Measurements from ENCODE around the gene PACS2. TPM values are rescaled to one million over a fixed set of nuclear protein-coding genes. Genes with fewer than 3 reads are reported as not detected.

PACS2 gene
- total RNA-seq, 1 donor from 2014 or later = 32.3 TPM

DNA sequence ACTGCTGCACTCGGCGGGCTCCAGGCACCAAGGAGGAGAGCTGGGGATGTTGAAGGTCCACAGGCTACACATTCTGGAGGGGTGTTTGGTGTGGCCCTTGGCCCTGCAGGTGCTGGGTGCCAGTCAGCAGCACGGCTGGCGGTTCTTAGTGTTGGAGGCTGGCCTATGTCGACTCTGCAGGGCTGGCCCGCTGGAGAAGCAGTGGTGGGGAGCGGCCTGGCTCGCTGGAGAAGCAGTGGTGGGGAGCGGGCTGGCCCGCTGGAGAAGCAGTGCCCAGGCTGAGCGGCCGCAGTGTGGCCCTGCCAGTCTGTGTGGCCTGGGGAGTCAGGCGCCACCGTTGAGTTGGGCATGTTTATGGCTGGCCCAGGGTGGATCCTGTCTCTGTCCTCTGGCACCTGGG lies 132.4 kb downstream of the PACS2 start:
- no peaks in the 10 kb centered on the region for H3K27me3 Mint-ChIP-seq (ENCODE audit: insufficient read depth)
- H3K4me1 Mint-ChIP-seq (ENCODE audit: low read depth) = no peaks in the 10 kb centered on the region
- DNase-seq (ENCODE audit: low spot score) = no peak
- intact Hi-C loops (cut with micrococcal nuclease) = no loop called here
- no peaks in the 10 kb centered on the region for H3K9me3 Mint-ChIP-seq
- no peak overlapping the region for H3K4me3 Mint-ChIP-seq
- no peak overlapping the region for H3K27ac Mint-ChIP-seq
- peaks cover 3% of the 10 kb centered on the region for H3K36me3 Mint-ChIP-seq (ENCODE audit: low read depth)

Other genes starting within 250 kb of the PACS2 start
- gene GPR132, start 249.3 kb upstream of the PACS2 start, total RNA-seq = 24.6 and 24.9 TPM in 2 replicates
- gene JAG2, start 146.0 kb upstream of the PACS2 start, total RNA-seq = 6.5 and 7.4 TPM in 2 replicates
- 8.5 and 10.9 TPM in 2 replicates for gene NUDT14, start 133.4 kb upstream of the PACS2 start, total RNA-seq
- gene BTBD6, start 66.2 kb upstream of the PACS2 start, total RNA-seq = 41.1 and 41.9 TPM in 2 replicates
- 46.1 and 46.9 TPM in 2 replicates for gene BRF1, start 13.7 kb upstream of the PACS2 start, total RNA-seq
- gene TEX22, start 83.8 kb downstream of the PACS2 start, total RNA-seq = 7.4 and 9.1 TPM in 2 replicates
- 173 and 181 TPM in 2 replicates for gene MTA1, start 105.1 kb downstream of the PACS2 start, total RNA-seq
- not detected in 2 replicates for gene CRIP2, start 160.1 kb downstream of the PACS2 start, total RNA-seq
- gene CRIP1, start 172.1 kb downstream of the PACS2 start, total RNA-seq = 97.1 and 103 TPM in 2 replicates
- gene TEDC1, start 176.5 kb downstream of the PACS2 start, total RNA-seq = 44.5 and 46.1 TPM in 2 replicates
- 9.9 and 11.7 TPM in 2 replicates for gene TMEM121, start 211.8 kb downstream of the PACS2 start, total RNA-seq